ENCODE data around the gene UNC13A.

DNA sequence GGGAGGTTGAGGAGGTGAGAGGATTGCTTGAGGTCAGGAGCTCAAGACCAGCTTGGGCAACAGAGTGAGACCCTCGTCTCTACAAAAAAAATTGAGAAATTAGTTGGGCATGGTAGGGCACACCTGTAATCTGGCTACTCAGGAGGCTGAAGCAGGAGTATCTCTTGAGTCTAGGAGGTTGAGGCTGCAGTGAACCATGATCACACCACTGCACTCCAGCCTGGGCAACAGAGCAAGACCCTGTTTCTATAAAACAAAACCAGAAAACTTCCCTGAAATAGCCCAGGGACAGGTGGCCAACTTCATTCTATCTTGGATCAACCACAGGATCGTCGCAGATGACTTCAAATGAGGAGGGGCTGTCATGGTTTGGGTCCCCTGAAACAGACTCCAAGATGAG is 104.0 kb downstream of the UNC13A start:
- TF ChIP-seq, protein P1, sequence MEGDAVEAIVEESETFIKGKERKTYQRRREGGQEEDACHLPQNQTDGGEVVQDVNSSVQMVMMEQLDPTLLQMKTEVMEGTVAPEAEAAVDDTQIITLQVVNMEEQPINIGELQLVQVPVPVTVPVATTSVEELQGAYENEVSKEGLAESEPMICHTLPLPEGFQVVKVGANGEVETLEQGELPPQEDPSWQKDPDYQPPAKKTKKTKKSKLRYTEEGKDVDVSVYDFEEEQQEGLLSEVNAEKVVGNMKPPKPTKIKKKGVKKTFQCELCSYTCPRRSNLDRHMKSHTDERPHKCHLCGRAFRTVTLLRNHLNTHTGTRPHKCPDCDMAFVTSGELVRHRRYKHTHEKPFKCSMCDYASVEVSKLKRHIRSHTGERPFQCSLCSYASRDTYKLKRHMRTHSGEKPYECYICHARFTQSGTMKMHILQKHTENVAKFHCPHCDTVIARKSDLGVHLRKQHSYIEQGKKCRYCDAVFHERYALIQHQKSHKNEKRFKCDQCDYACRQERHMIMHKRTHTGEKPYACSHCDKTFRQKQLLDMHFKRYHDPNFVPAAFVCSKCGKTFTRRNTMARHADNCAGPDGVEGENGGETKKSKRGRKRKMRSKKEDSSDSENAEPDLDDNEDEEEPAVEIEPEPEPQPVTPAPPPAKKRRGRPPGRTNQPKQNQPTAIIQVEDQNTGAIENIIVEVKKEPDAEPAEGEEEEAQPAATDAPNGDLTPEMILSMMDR (IDR thresholded peaks at IDR 0.05): no peak
- no peak for TF ChIP-seq POLR2A (IDR thresholded peaks at IDR 0.05)
